ENCODE results near the gene SOX8. TPM values are rescaled to one million over a fixed set of nuclear protein-coding genes. Genes with fewer than 3 reads are reported as not detected.

The SOX8 gene
- total RNA-seq, 4 donors from 2014 or later, result under 0.01 to 6.4 (median 1.1) TPM; not detected in 1

DNA sequence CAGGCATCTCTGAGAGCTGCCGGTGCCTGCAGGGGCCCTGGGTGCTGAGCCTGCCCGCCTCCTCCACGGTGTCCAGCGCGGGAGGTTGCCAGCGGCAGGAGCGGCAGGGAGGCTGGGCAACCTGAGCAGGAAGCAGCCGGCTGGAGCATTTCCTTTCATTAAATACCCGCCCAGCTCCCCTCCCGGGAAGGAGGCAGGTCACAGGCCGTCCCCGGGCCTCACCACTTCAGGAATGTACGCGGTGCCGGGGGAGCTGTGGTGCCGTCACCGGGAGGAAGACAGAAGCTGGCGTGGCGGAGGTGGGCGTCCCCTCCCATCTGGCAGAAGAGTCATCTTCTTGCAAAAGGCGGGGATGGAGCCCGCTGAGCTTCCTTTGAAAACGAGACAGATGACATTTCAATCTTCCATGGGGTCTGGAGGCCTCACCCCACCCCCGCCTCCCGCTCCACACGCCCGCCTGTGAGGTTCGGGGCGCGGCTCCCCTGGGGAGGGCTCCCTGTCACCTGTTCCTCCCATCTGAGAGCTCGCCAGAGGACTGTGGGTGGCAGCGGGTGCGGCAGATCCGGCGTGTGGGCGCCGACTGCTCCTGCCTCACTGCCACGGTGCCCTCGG is 16.0 kb downstream of the SOX8 start:
- peak in 1 of 2 donors; percentile 55 for DNase-seq
- Histone ChIP-seq H3K9me3 (peaks cover 0 to 14% of the 10 kb centered on the region in 2 donors), H3K4me1 (no peaks in the 10 kb centered on the region), H3K4me3 (no peak overlapping the region), H3K36me3 (no peaks in the 10 kb centered on the region), H3K27ac (no peak overlapping the region), H3K27me3 (peaks cover 0 to 6% of the 10 kb centered on the region in 2 donors)
- intact Hi-C loops (cut with DNase I; ENCODE audit: low total_unique reads), result no loop called here
- TF ChIP-seq, protein P1, sequence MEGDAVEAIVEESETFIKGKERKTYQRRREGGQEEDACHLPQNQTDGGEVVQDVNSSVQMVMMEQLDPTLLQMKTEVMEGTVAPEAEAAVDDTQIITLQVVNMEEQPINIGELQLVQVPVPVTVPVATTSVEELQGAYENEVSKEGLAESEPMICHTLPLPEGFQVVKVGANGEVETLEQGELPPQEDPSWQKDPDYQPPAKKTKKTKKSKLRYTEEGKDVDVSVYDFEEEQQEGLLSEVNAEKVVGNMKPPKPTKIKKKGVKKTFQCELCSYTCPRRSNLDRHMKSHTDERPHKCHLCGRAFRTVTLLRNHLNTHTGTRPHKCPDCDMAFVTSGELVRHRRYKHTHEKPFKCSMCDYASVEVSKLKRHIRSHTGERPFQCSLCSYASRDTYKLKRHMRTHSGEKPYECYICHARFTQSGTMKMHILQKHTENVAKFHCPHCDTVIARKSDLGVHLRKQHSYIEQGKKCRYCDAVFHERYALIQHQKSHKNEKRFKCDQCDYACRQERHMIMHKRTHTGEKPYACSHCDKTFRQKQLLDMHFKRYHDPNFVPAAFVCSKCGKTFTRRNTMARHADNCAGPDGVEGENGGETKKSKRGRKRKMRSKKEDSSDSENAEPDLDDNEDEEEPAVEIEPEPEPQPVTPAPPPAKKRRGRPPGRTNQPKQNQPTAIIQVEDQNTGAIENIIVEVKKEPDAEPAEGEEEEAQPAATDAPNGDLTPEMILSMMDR (IDR thresholded peaks at IDR 0.05), result no peak
- TF ChIP-seq POLR2A (IDR thresholded peaks at IDR 0.05), result no peak

- TF ChIP-seq, protein P1 (IDR thresholded peaks at IDR 0.05), result no peak
- no peak for TF ChIP-seq POLR2A (IDR thresholded peaks at IDR 0.05)
- intact Hi-C loops (cut with DNase I; ENCODE audit: low total_unique reads), result no loop called here
- H3K27me3 ChIP-seq, result peaks cover 0 to 6% of the 10 kb centered on the region in 2 donors
- H3K4me3 ChIP-seq, result no peak overlapping the region
- peaks cover 0 to 14% of the 10 kb centered on the region in 2 donors for H3K9me3 ChIP-seq
- no peaks in the 10 kb centered on the region for H3K36me3 ChIP-seq
- no peak for DNase-seq
- no peak overlapping the region for H3K27ac ChIP-seq
- no peaks in the 10 kb centered on the region for H3K4me1 ChIP-seq
Measured at GRCh38 chr16:998211-998610, 16.6 kb downstream of the SOX8 start.

DNA sequence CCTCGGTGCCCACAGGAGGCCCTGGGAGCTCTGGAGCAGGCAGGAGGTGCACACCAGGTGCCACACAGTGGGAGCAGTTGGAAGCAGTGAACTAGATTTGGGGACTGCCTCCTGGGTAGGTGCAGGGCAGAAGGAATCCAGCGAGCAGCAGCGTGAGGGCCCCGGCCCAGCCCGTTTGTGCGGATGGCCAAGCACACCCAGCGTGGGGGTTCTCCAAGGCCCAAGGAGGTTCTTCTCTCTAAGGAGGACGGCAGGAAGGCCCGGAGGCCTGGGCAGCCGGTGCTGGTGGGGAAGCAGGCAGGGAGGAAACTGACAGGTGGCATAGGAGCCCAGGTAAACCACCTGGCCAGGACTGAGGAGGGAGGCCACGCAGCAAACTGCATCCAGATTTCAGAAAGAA is 17.0 kb downstream of the SOX8 start:
- Histone ChIP-seq H3K36me3 (no peaks in the 10 kb centered on the region), H3K9me3 (peaks cover 0 to 14% of the 10 kb centered on the region in 2 donors), H3K4me3 (no peak overlapping the region), H3K27me3 (peaks cover 0 to 6% of the 10 kb centered on the region in 2 donors), H3K4me1 (no peaks in the 10 kb centered on the region), H3K27ac (no peak overlapping the region)
- DNase-seq, result no peak
- intact Hi-C loops (cut with DNase I; ENCODE audit: low total_unique reads), result no loop called here
- TF ChIP-seq, protein P1 (IDR thresholded peaks at IDR 0.05), result no peak
- no peak for TF ChIP-seq POLR2A (IDR thresholded peaks at IDR 0.05)

- intact Hi-C loops (cut with DNase I; ENCODE audit: low total_unique reads), result no loop called here
Measured at GRCh38 chr16:999677-1000076, 18.1 kb downstream of the SOX8 start.

GRCh38 chr16:1000608-1001007 is 19.0 kb downstream of the SOX8 start:
- no peak for DNase-seq
- TF ChIP-seq, protein P1 (IDR thresholded peaks at IDR 0.05), result no peak
- no peak for TF ChIP-seq POLR2A (IDR thresholded peaks at IDR 0.05)
- H3K27ac ChIP-seq, result no peak overlapping the region
- H3K4me1 ChIP-seq, result no peaks in the 10 kb centered on the region
- peaks cover 0 to 2% of the 10 kb centered on the region in 2 donors for H3K9me3 ChIP-seq
- H3K4me3 ChIP-seq, result no peak overlapping the region
- H3K36me3 ChIP-seq, result no peaks in the 10 kb centered on the region
- H3K27me3 ChIP-seq, result peaks cover 0 to 6% of the 10 kb centered on the region in 2 donors
- intact Hi-C loops (cut with DNase I; ENCODE audit: low total_unique reads), result no loop called here

More at GRCh38 chr16:999677-1000076, 18.1 kb downstream of the SOX8 start:
- Histone ChIP-seq H3K4me3 (no peak overlapping the region), H3K27ac (no peak overlapping the region), H3K36me3 (no peaks in the 10 kb centered on the region), H3K27me3 (peaks cover 0 to 6% of the 10 kb centered on the region in 2 donors), H3K9me3 (peaks cover 0 to 12% of the 10 kb centered on the region in 2 donors), H3K4me1 (no peaks in the 10 kb centered on the region)
- DNase-seq, result no peak
- TF ChIP-seq POLR2A (IDR thresholded peaks at IDR 0.05), result no peak
- TF ChIP-seq, protein P1 (IDR thresholded peaks at IDR 0.05), result no peak
